SK-N-SH (cell line): ENCODE results near the gene PLB1.

Experiments
- CHD2 ChIP-seq: fragments of 150-350 bp; IDR thresholded peaks from 2 replicates; pipeline ENCODE4 v1.6.1; 2018; ENCODE audit warnings: low read length; ENCODE audit not compliant: partially characterized antibody
- FOXJ3 ChIP-seq: sonication (generic); formaldehyde crosslinking; IDR thresholded peaks from 2 replicates; pipeline ENCODE4 v1.5.1; 2020; ENCODE audit warnings: mild to moderate bottlenecking, missing genetic modification reagents
- GATA2 ChIP-seq: sonication (generic); formaldehyde crosslinking; IDR thresholded peaks from 2 replicates; pipeline ENCODE4 v1.5.0; 2020; ENCODE audit warnings: mild to moderate bottlenecking, missing genetic modification reagents
- MEF2A ChIP-seq: IDR thresholded peaks from 2 replicates; pipeline ENCODE4 v1.4.0; 2012; ENCODE audit warnings: low read depth, borderline replicate concordance
- SIN3A ChIP-seq: IDR thresholded peaks from 2 replicates; pipeline ENCODE4 v1.6.1; 2012; ENCODE audit warnings: low read depth, mild to moderate bottlenecking, low read length, moderate library complexity, borderline replicate concordance
- TF ChIP-seq, protein P1 (sequence below): fragments of 200-600 bp; sonication (generic); IDR thresholded peaks from 2 replicates; pipeline ENCODE4 v1.6.1; 2017; ENCODE audit warnings: antibody characterized with exemption, mild to moderate bottlenecking, moderate library complexity
- TF ChIP-seq, protein P2 (sequence below): IDR thresholded peaks from 2 replicates; pipeline ENCODE4 v1.4.0; 2012; ENCODE audit warnings: low read depth

DNA sequence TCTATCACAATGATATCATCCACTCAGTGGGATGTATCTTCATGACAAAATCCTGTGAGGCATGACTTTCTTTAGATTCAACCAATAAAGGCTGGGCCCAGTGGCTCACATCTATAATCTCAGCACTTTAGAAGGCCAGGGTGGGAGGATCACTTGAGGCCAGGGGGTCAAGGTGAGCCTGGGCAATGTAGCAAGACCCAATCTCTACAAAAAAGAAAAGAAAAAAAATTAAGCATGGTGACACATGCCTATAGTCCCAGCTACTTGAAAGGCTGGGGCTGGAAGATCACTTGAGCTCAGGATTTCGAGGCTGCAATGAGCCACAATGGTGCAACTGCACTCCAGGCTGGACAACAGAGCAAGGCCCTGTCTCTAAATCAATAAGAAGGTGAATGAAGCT, 68.0 kb downstream of the PLB1 start:
- TF ChIP-seq CHD2 (no peak), FOXJ3 (CRISPR knock-in tag) (no peak), GATA2 (no peak), SIN3A (no peak), MEF2A (no peak)
- TF ChIP-seq, protein P1, sequence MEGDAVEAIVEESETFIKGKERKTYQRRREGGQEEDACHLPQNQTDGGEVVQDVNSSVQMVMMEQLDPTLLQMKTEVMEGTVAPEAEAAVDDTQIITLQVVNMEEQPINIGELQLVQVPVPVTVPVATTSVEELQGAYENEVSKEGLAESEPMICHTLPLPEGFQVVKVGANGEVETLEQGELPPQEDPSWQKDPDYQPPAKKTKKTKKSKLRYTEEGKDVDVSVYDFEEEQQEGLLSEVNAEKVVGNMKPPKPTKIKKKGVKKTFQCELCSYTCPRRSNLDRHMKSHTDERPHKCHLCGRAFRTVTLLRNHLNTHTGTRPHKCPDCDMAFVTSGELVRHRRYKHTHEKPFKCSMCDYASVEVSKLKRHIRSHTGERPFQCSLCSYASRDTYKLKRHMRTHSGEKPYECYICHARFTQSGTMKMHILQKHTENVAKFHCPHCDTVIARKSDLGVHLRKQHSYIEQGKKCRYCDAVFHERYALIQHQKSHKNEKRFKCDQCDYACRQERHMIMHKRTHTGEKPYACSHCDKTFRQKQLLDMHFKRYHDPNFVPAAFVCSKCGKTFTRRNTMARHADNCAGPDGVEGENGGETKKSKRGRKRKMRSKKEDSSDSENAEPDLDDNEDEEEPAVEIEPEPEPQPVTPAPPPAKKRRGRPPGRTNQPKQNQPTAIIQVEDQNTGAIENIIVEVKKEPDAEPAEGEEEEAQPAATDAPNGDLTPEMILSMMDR, result no peak
- TF ChIP-seq, protein P2, sequence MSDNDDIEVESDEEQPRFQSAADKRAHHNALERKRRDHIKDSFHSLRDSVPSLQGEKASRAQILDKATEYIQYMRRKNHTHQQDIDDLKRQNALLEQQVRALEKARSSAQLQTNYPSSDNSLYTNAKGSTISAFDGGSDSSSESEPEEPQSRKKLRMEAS, result no peak
